Fibroblast of the aortic adventitia (primary cell): Measurements from ENCODE around the gene MAPK14. TPM values are rescaled to one million over a fixed set of nuclear protein-coding genes. Genes with fewer than 3 reads are reported as not detected.

Experiments
- DNase-seq: peaks from one replicate; pipeline ENCODE4 v3.0.0-alpha.2; 2010; ENCODE audit warnings: low read depth
- H3K4me3 ChIP-seq: 2 replicates; pipeline ENCODE4 v1.5.1; 2011; ENCODE audit warnings: low read depth, mild to moderate bottlenecking, control low read depth, low read length, moderate library complexity
- CTCF ChIP-seq: IDR thresholded peaks from 2 replicates; pipeline ENCODE4 v1.5.1; 2011; ENCODE audit warnings: mild to moderate bottlenecking, low read length, control low read depth, inconsistent platforms; ENCODE audit not compliant: insufficient read depth
- total RNA-seq: library from RNA; depleted of rRNA; stranded (reverse); fragments of >200 nt; gene quantifications from 2 replicates; pipeline ENCODE4 v1.2.3, GENCODE V29; 2012; ENCODE audit warnings: low replicate concordance

MAPK14 gene
- total RNA-seq, 1 donor: 72.5 TPM

GRCh38 chr6:36141961-36142360 lies 114.4 kb downstream of the MAPK14 start:
- no peak for TF ChIP-seq CTCF
- no peak for DNase-seq
- no peak overlapping the region for H3K4me3 ChIP-seq

GRCh38 chr6:36142971-36143838 lies 115.6 kb downstream of the MAPK14 start:
- H3K4me3 ChIP-seq: no peak overlapping the region
- no peak for DNase-seq
- TF ChIP-seq CTCF: no peak

GRCh38 chr6:36145495-36145894 lies 117.9 kb downstream of the MAPK14 start:
- DNase-seq: no peak
- no peak overlapping the region for H3K4me3 ChIP-seq
- TF ChIP-seq CTCF: no peak

GRCh38 chr6:36147294-36147693 lies 119.7 kb downstream of the MAPK14 start:
- TF ChIP-seq CTCF: no peak
- DNase-seq: no peak
- H3K4me3 ChIP-seq: no peak overlapping the region

- DNase-seq: no peak
- TF ChIP-seq CTCF: no peak
- no peak overlapping the region for H3K4me3 ChIP-seq
These were observed 121.9 kb downstream of the MAPK14 start for GRCh38 chr6:36149476-36149875.

GRCh38 chr6:36150283-36150682 lies 122.7 kb downstream of the MAPK14 start:
- DNase-seq: no peak
- no peak overlapping the region for H3K4me3 ChIP-seq
- TF ChIP-seq CTCF: no peak
